BLaER1 (cell line): ENCODE measurements around the gene MED13L.

Experiments used
- H3K27ac ChIP-seq: shearing (Covaris generic); formaldehyde crosslinking; 2 replicates; pipeline ENCODE4 v1.8.1; 2022
- H3K27me3 ChIP-seq: shearing (Covaris generic); formaldehyde crosslinking; 2 replicates; pipeline ENCODE4 v1.8.1; 2022
- H3K36me3 ChIP-seq: shearing (Covaris generic); formaldehyde crosslinking; 2 replicates; pipeline ENCODE4 v1.8.1; 2022
- H3K4me1 ChIP-seq: shearing (Covaris generic); formaldehyde crosslinking; 2 replicates; pipeline ENCODE4 v1.8.1; 2022
- H3K4me2 ChIP-seq: shearing (Covaris generic); formaldehyde crosslinking; 2 replicates; pipeline ENCODE4 v1.8.1; 2022
- H3K4me3 ChIP-seq: shearing (Covaris generic); formaldehyde crosslinking; 2 replicates; pipeline ENCODE4 v1.8.1; 2022
- H3K9ac ChIP-seq: shearing (Covaris generic); formaldehyde crosslinking; 2 replicates; pipeline ENCODE4 v1.8.1; 2022
- H3K9me3 ChIP-seq: shearing (Covaris generic); formaldehyde crosslinking; 2 replicates; pipeline ENCODE4 v1.8.1; 2022
- H4K20me1 ChIP-seq: shearing (Covaris generic); formaldehyde crosslinking; 2 replicates; pipeline ENCODE4 v1.8.1; 2022
- Cebpa-rat ChIP-seq: shearing (Covaris generic); IDR thresholded peaks from 2 replicates; pipeline ENCODE4 v1.8.1; 2022

The MED13L gene

DNA sequence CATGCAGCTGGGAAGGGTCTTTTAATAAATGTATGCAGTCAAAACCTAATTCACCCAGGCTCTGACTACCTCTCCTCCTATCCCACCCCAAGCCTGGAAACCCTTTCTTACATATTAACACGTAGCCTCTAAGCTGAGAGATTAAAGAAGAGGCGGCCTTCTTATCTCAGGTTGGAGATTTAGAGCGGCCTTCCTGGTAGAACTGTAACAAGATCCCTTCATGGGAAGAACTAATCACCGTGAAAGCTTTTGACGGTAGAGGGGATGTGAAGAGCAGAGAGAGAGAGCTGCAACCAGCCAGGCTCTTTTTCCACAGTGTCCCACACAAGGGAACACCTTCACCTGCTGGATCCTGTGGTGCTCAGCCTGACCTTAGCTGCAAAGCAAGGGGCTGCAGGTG lies 367.4 kb downstream of the MED13L start:
- H3K27ac ChIP-seq, result no peak overlapping the region
- H3K27me3 ChIP-seq, result no peaks in the 10 kb centered on the region
- no peak for TF ChIP-seq Cebpa-rat
- no peak overlapping the region for H3K4me2 ChIP-seq
- H3K4me3 ChIP-seq, result no peak overlapping the region
- no peaks in the 10 kb centered on the region for H3K36me3 ChIP-seq
- no peaks in the 10 kb centered on the region for H3K9me3 ChIP-seq
- H3K9ac ChIP-seq, result no peak overlapping the region
- H4K20me1 ChIP-seq, result no peaks in the 10 kb centered on the region
- no peaks in the 10 kb centered on the region for H3K4me1 ChIP-seq
